ENCODE data around the gene ZNF660.

GRCh38 chr3:44628716-44629115, 44.0 kb downstream of the ZNF660 start:
- TF ChIP-seq REST (IDR thresholded peaks at IDR 0.05; ENCODE audit: low read depth, low read length) (no peak), GABPA (IDR thresholded peaks at IDR 0.05; ENCODE audit: low read depth) (no peak), YY1 (IDR thresholded peaks at IDR 0.05; ENCODE audit: low read depth, low read length) (no peak), NFXL1 (IDR thresholded peaks at IDR 0.05; ENCODE audit: borderline replicate concordance) (no peak), LARP7 (IDR thresholded peaks at IDR 0.05) (no peak), POLR2A (IDR thresholded peaks at IDR 0.05; ENCODE audit: low read depth, low read length) (no peak), POLR2AphosphoS5 (IDR thresholded peaks at IDR 0.05; ENCODE audit: low read length) (no peak), CHD4 (IDR thresholded peaks at IDR 0.05) (no peak), MEF2A (IDR thresholded peaks at IDR 0.05; ENCODE audit: insufficient read depth, low read depth, low read length) (no peak), ZBTB11 (CRISPR knock-in tag; IDR thresholded peaks at IDR 0.05) (no peak), ZNF24 (IDR thresholded peaks at IDR 0.05) (no peak), CTCF (IDR thresholded peaks at IDR 0.05 in 2 of 3, conservative IDR thresholded peaks at IDR 0.05 in 1 of 3; ENCODE audit: control insufficient read depth in 2 of 3, extremely low read depth in 1 of 3, insufficient read depth in 1 of 3, low read depth in 3 of 3, low read length in 3 of 3) (no peak)
